GM23338 (cell line): ENCODE measurements around the gene PWP2. TPM values are rescaled to one million over a fixed set of nuclear protein-coding genes. Genes with fewer than 3 reads are reported as not detected.

Experiments
- ATAC-seq: fragments of 200-7000 bp; cut with Tn5 transposase; 3 replicates; pipeline ENCODE4 v1.9.1; 2020
- DNase-seq: peaks from one replicate; pipeline ENCODE4 v3.0.0-alpha.2; 2015; ENCODE audit warnings: low spot score
- H2AFZ ChIP-seq: fragments of 200-600 bp; sonication (generic); 2 replicates; pipeline ENCODE4 v1.8.0; 2016; ENCODE audit warnings: antibody characterized with exemption, mild to moderate bottlenecking, moderate library complexity
- H3F3A ChIP-seq: fragments of 200-600 bp; sonication (generic); replicated peaks from 2 replicates; pipeline ENCODE4 v1.8.0; 2017; ENCODE audit warnings: antibody characterized with exemption, mixed run types, low read depth
- H3K27ac ChIP-seq: fragments of 200-600 bp; sonication (generic); 2 replicates; pipeline ENCODE4 v1.6.1; 2016; ENCODE audit warnings: low read depth
- H3K27me3 ChIP-seq: fragments of 200-600 bp; sonication (generic); 2 replicates; pipeline ENCODE4 v1.8.0; 2016; ENCODE audit warnings: mild to moderate bottlenecking, mixed run types, moderate library complexity; ENCODE audit not compliant: insufficient read depth
- H3K36me3 ChIP-seq: fragments of 200-600 bp; sonication (generic); 2 replicates; pipeline ENCODE4 v1.8.0; 2016; ENCODE audit warnings: mild to moderate bottlenecking; ENCODE audit not compliant: insufficient read depth
- H3K4me1 ChIP-seq: fragments of 200-600 bp; sonication (generic); 2 replicates; pipeline ENCODE4 v1.8.0; 2016; ENCODE audit warnings: mild to moderate bottlenecking, moderate library complexity; ENCODE audit not compliant: insufficient read depth
- H3K4me2 ChIP-seq: fragments of 200-600 bp; sonication (generic); 2 replicates; pipeline ENCODE4 v1.7.1; 2017; ENCODE audit warnings: mixed run types
- H3K4me3 ChIP-seq: fragments of 200-600 bp; sonication (generic); 2 replicates; pipeline ENCODE4 v1.6.1; 2016; ENCODE audit warnings: mixed run types
- H3K79me2 ChIP-seq: fragments of 200-600 bp; sonication (generic); replicated peaks from 2 replicates; pipeline ENCODE4 v1.8.0; 2017; ENCODE audit warnings: mild to moderate bottlenecking; ENCODE audit not compliant: insufficient read depth
- H3K9me2 ChIP-seq: fragments of 200-600 bp; sonication (generic); 2 replicates; pipeline ENCODE4 v1.8.0; 2017; ENCODE audit not compliant: insufficient read depth
- H4K20me1 ChIP-seq: fragments of 200-600 bp; sonication (generic); replicated peaks from 2 replicates; pipeline ENCODE4 v1.8.0; 2017; ENCODE audit warnings: mild to moderate bottlenecking; ENCODE audit not compliant: insufficient read depth
- H3K27ac Mint-ChIP-seq: 2 replicates; pipeline ENCODE4 v1.8.0; 2020; ENCODE audit warnings: inconsistent platforms, mild to moderate bottlenecking, moderate library complexity, mixed read lengths
- H3K27me3 Mint-ChIP-seq: 3 replicates; pipeline ENCODE4 v1.8.0; 2022; ENCODE audit warnings: low read depth, mild to moderate bottlenecking, moderate library complexity, mixed read lengths, inconsistent platforms; ENCODE audit not compliant: insufficient read depth, poor library complexity
- H3K36me3 Mint-ChIP-seq: 3 replicates; pipeline ENCODE4 v1.8.0; 2021; ENCODE audit warnings: low read depth, mild to moderate bottlenecking, inconsistent platforms, moderate library complexity, mixed read lengths
- H3K4me1 Mint-ChIP-seq: 3 replicates; pipeline ENCODE4 v1.8.0; 2020; ENCODE audit warnings: mild to moderate bottlenecking, inconsistent platforms, mixed read lengths
- H3K4me3 Mint-ChIP-seq: 3 replicates; pipeline ENCODE4 v1.8.0; 2021; ENCODE audit warnings: moderate library complexity, mild to moderate bottlenecking, inconsistent platforms, mixed read lengths
- H3K9me3 Mint-ChIP-seq: 3 replicates; pipeline ENCODE4 v1.8.0; 2020; ENCODE audit warnings: moderate library complexity, mild to moderate bottlenecking, inconsistent platforms, mixed read lengths
- CREB1 ChIP-seq: fragments of 250-450 bp; sonication (Bioruptor Pico); IDR thresholded peaks from 2 replicates; pipeline ENCODE4 v1.5.0; 2020; ENCODE audit warnings: low read depth, mild to moderate bottlenecking, moderate library complexity
- CTCF ChIP-seq, 2 experiments: fragments of 200-600 bp in 1 of 2; sonication (generic) in 1 of 2; conservative IDR thresholded peaks; 2 replicates each; pipeline versions ENCODE4 v1.5.1 to v1.6.1; 2016 to 2017; ENCODE audit warnings: antibody characterized with exemption in 2 of 2, low read depth in 2 of 2, mild to moderate bottlenecking in 2 of 2, moderate library complexity in 1 of 2
- ETS1 ChIP-seq: IDR thresholded peaks from 2 replicates; pipeline ENCODE4 v1.6.1; 2016; ENCODE audit warnings: antibody characterized with exemption
- EZH2phosphoT487 ChIP-seq: fragments of 200-600 bp; sonication (generic); IDR thresholded peaks from one replicate; pipeline ENCODE4 v1.8.1; 2018; ENCODE audit warnings: antibody characterized with exemption; ENCODE audit not compliant: unreplicated experiment
- JUNB ChIP-seq: IDR thresholded peaks from one replicate; pipeline ENCODE4 v1.6.1; 2016; ENCODE audit warnings: antibody characterized with exemption; ENCODE audit not compliant: unreplicated experiment
- NANOG ChIP-seq: IDR thresholded peaks from 2 replicates; pipeline ENCODE4 v1.6.1; 2016; ENCODE audit warnings: antibody characterized with exemption, borderline replicate concordance
- POLR2AphosphoS5 ChIP-seq: IDR thresholded peaks from 2 replicates; pipeline ENCODE4 v1.6.1; 2016; ENCODE audit warnings: antibody characterized with exemption, low read depth
- REST ChIP-seq: IDR thresholded peaks from one replicate; pipeline ENCODE4 v1.6.1; 2018; ENCODE audit warnings: antibody characterized with exemption; ENCODE audit not compliant: unreplicated experiment
- ZNF114 ChIP-seq: fragments of 250-450 bp; sonication (Bioruptor Pico); IDR thresholded peaks from 2 replicates; pipeline ENCODE4 v1.5.0; 2020; ENCODE audit warnings: mild to moderate bottlenecking, moderate library complexity
- ZNF462 ChIP-seq: fragments of 250-450 bp; sonication (Bioruptor Pico); IDR thresholded peaks from 2 replicates; pipeline ENCODE4 v1.5.0; 2020; ENCODE audit warnings: mild to moderate bottlenecking, moderate library complexity
- polyA plus RNA-seq: library from polyadenylated mRNA; unstranded; fragments of >200 nt; fragmentation: Nextera tagmentation; extraction: Ambion mirVana; gene quantifications from 2 replicates; pipeline ENCODE4 v1.2.1, GENCODE V29; 2016
- total RNA-seq: library from RNA; depleted of rRNA; stranded (reverse); fragments of >200 nt; shearing (Covaris generic); gene quantifications from 2 replicates; pipeline ENCODE4 v1.2.3, GENCODE V29; 2014

Gene PWP2
- total and polyA plus RNA-seq, 2 experiments from 2014 or later = 18.2 to 59.2 TPM

GRCh38 chr21:44092211-44092610 is 15.0 kb upstream of the PWP2 start (continued):
- no peak for TF ChIP-seq REST
- no peak for TF ChIP-seq ZNF114 (CRISPR knock-in tag)
- no peak for TF ChIP-seq CTCF (conservative IDR thresholded peaks at IDR 0.05; ENCODE audit: low read depth in 2 of 2)
- TF ChIP-seq ETS1 = no peak
- TF ChIP-seq EZH2phosphoT487 = no peak
- TF ChIP-seq JUNB = no peak
- TF ChIP-seq NANOG = no peak

- H3K27ac ChIP-seq = no peak overlapping the region
- peaks cover 27% of the 10 kb centered on the region for H3K36me3 ChIP-seq
- Mint-ChIP-seq H3K36me3 (peaks cover 36% of the 10 kb centered on the region), H3K4me3 (no peak overlapping the region), H3K9me3 (no peaks in the 10 kb centered on the region), H3K4me1 (no peaks in the 10 kb centered on the region), H3K27me3 (peaks cover 3% of the 10 kb centered on the region), H3K27ac (no peak overlapping the region)
- no peaks in the 10 kb centered on the region for H3K4me1 ChIP-seq
- H4K20me1 ChIP-seq = no peaks in the 10 kb centered on the region; the same call in 1 of the 2 replicates
- H3K4me2 ChIP-seq = no peak overlapping the region
- DNase-seq (no peak), ATAC-seq (no peak)
- H3K4me3 ChIP-seq = no peak overlapping the region
- H3K9me2 ChIP-seq = no peaks in the 10 kb centered on the region
- no peak overlapping the region for H2AFZ ChIP-seq
- no peaks in the 10 kb centered on the region for H3K79me2 ChIP-seq
- no peaks in the 10 kb centered on the region for H3F3A ChIP-seq
- no peaks in the 10 kb centered on the region for H3K27me3 ChIP-seq
- TF ChIP-seq POLR2AphosphoS5 = no peak
- no peak for TF ChIP-seq CREB1 (CRISPR knock-in tag)
- no peak for TF ChIP-seq ZNF462 (CRISPR knock-in tag)
- no peak for TF ChIP-seq ZNF114 (CRISPR knock-in tag)
- no peak for TF ChIP-seq ETS1
Observed at GRCh38 chr21:44093761-44094160, 13.4 kb upstream of the PWP2 start.
